Spleen (tissue), 11 donors: ENCODE data around the gene DISC1. TPM values are rescaled to one million over a fixed set of nuclear protein-coding genes. Genes with fewer than 3 reads are reported as not detected.

Experiments
- DNase-seq: peaks from one replicate; pipeline ENCODE4 v3.0.0-alpha.2; 2020
- H3K27ac ChIP-seq, 8 donors: fragments of 200-600 bp; sonication (generic) in 7 of 8; 1 replicate in 4 of 8; 2 replicates in 4 of 8; pipeline versions ENCODE4 v1.5.0 to v1.8.0; 2016 to 2021; ENCODE audit warnings: inconsistent platforms in 4 of 8, mild to moderate bottlenecking in 4 of 8, moderate library complexity in 1 of 8
- H3K27me3 ChIP-seq, 7 donors: fragments of 200-600 bp; sonication (generic) in 6 of 7; replicated peaks in 1 of 7; 1 replicate in 4 of 7; 2 replicates in 3 of 7; pipeline versions ENCODE4 v1.5.0 to v1.8.0; 2016 to 2021; ENCODE audit warnings: inconsistent platforms in 3 of 7, mild to moderate bottlenecking in 1 of 7
- H3K36me3 ChIP-seq, 6 donors: fragments of 200-600 bp; sonication (generic) in 5 of 6; 1 replicate in 4 of 6; 2 replicates in 2 of 6; pipeline versions ENCODE4 v1.5.0 to v1.8.0; 2016 to 2021; ENCODE audit warnings: inconsistent platforms in 2 of 6
- H3K4me1 ChIP-seq, 6 donors: fragments of 200-600 bp; sonication (generic) in 5 of 6; 1 replicate in 3 of 6; 2 replicates in 3 of 6; pipeline versions ENCODE4 v1.5.0 to v1.8.0; 2016 to 2021; ENCODE audit warnings: inconsistent platforms in 3 of 6
- H3K4me3 ChIP-seq, 8 donors: fragments of 200-600 bp; sonication (generic) in 7 of 8; 1 replicate in 4 of 8; 2 replicates in 4 of 8; pipeline versions ENCODE4 v1.5.0 to v1.8.0; 2016 to 2021; ENCODE audit warnings: inconsistent platforms in 4 of 8, mild to moderate bottlenecking in 4 of 8, moderate library complexity in 2 of 8
- H3K9me3 ChIP-seq, 8 donors: fragments of 200-600 bp; sonication (generic) in 7 of 8; 1 replicate in 4 of 8; 2 replicates in 4 of 8; pipeline versions ENCODE4 v1.5.0 to v1.8.0; 2016 to 2021; ENCODE audit warnings: inconsistent platforms in 4 of 8
- POLR2A ChIP-seq, 3 donors: fragments of 450-650 bp; IDR thresholded peaks; one replicate each; pipeline ENCODE4 v1.5.1; 2017; ENCODE audit warnings: antibody characterized with exemption in 3 of 3, mild to moderate bottlenecking in 1 of 3
- POLR2AphosphoS5 ChIP-seq, 3 donors: sonication (generic); formaldehyde crosslinking; IDR thresholded peaks; one replicate each; pipeline ENCODE4 v1.5.1; 2017; ENCODE audit warnings: antibody characterized with exemption in 3 of 3
- WGBS, 5 donors: extraction: QIAGEN DNeasy Blood & Tissue Kit in 3 of 5; methylation state at CpG; one replicate each; pipeline versions ENCODE4 v1.1.5 to v1.1.7; 2013 to 2018; 5-methylcytosine and 5-hydroxymethylcytosine counted together
- intact Hi-C: fragments of 100-400 bp; cut with DNase I; formaldehyde crosslinking; loops from one replicate; pipeline ENCODE4 v1.15.0; 2023; ENCODE audit warnings: low total_unique reads
- polyA plus RNA-seq, 3 donors: library from polyadenylated mRNA; stranded (reverse); fragments of 200-250 nt; gene quantifications; one replicate each; pipeline ENCODE4 v1.2.1, GENCODE V29; 2013
- total RNA-seq, 7 donors: library from RNA; depleted of rRNA in 3 of 7; stranded (reverse); fragments of >200 nt in 3 of 7; fragmentation: NEBNext Ultra II Directional in 4 of 7; extraction: Animal tissue kit (Norgen Biotek cat#: 25700) in 4 of 7; gene quantifications; one replicate each; pipeline versions ENCODE4 v1.1.0 to v1.2.1, GENCODE V29; 2016 to 2021
- TF ChIP-seq, protein P1 (sequence below), 11 experiments: fragments of 200-600 bp in 7 of 11; fragments of 450-650 bp in 4 of 11; sonication (generic) in 4 of 11; IDR thresholded peaks in 8 of 11; conservative IDR thresholded peaks in 3 of 11; 1 replicate in 7 of 11; 2 replicates in 4 of 11; pipeline versions ENCODE4 v1.4.0 to v1.8.0; 2016 to 2021; ENCODE audit warnings: antibody characterized with exemption in 11 of 11, inconsistent platforms in 4 of 11, mild to moderate bottlenecking in 1 of 11
- donor health status: healthy with polysubstance abuse.
- donor health status: DM: no; HTN: no; CAD: no; lungs with moderate emphysema.
- donor health status: DM: no; HTN: no; CAD: no.
- donor health status: Bipolar disorder and iron deficiency.
- donor health status: healthy.
- donor health status: DM: no; HTN: no; CAD: no.
- donor health status: DM: yes; HTN: yes; CAD: no.

Gene DISC1
- total and polyA plus RNA-seq, 10 donors: 0.89 to 36.4 (median 24.2) TPM

DNA sequence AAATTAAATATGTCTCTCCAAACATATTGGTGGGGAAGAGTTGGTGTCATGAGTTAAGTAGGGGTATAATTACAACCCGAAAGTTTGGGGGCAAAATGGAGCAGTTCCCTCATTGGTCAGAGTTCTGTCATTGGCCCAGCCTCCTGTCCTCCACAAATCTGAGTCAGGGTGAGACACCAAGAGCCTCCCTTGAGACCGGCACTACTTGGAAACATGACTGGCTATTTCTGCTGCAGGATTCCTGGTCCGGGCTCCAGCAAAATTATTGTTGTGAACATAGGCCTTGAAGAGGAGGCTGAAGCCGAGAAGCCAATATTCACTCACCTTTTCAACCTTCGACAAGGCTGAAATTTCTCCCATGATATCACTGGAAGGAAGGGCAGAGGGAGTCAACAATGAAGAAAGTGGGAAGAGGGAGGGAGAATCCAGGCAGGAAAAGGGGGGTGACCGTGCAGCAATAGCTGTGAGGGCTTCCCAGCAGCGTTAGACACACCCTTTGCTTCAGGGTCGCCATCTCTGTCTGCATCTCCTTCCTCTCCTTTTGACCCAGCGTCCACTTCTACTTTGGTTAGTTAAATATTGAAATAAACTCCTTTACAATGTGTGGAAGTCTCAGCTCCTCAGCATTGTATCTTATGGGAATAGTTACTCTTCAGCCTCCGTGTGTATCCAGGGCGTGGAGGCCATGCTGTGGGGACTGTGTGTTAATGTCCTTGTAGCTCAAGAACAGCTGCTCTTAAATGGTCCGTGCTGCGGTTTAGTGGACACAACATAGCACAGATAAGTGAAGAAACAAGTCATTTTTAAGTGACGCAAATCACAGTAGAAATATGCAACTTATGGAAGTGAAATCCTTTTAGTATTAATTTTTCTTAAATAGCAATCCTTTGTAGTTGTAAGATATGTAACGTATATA is 307.4 kb downstream of the DISC1 start:
- Histone ChIP-seq H3K36me3 (peaks cover 0 to 3% (median 0%) of the 10 kb centered on the region in 6 donors), H3K4me3 (no peak overlapping the region), H3K4me1 (peaks cover 0 to 29% (median 9%) of the 10 kb centered on the region in 6 donors), H3K27me3 (no peaks in the 10 kb centered on the region), H3K9me3 (peaks cover 3 to 16% (median 11%) of the 10 kb centered on the region in 8 donors), H3K27ac (no peak overlapping the region)
- intact Hi-C loops: no loop called here
- WGBS, 5 donors: 73 to 83% (median 76%) methylated on average over 15 of the region's 15 CpGs
- DNase-seq: no peak
- TF ChIP-seq, protein P1, sequence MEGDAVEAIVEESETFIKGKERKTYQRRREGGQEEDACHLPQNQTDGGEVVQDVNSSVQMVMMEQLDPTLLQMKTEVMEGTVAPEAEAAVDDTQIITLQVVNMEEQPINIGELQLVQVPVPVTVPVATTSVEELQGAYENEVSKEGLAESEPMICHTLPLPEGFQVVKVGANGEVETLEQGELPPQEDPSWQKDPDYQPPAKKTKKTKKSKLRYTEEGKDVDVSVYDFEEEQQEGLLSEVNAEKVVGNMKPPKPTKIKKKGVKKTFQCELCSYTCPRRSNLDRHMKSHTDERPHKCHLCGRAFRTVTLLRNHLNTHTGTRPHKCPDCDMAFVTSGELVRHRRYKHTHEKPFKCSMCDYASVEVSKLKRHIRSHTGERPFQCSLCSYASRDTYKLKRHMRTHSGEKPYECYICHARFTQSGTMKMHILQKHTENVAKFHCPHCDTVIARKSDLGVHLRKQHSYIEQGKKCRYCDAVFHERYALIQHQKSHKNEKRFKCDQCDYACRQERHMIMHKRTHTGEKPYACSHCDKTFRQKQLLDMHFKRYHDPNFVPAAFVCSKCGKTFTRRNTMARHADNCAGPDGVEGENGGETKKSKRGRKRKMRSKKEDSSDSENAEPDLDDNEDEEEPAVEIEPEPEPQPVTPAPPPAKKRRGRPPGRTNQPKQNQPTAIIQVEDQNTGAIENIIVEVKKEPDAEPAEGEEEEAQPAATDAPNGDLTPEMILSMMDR (IDR thresholded peaks at IDR 0.05 in 8 of 11, conservative IDR thresholded peaks at IDR 0.05 in 3 of 11): no peak
- no peak for TF ChIP-seq POLR2A (IDR thresholded peaks at IDR 0.05)

DNA sequence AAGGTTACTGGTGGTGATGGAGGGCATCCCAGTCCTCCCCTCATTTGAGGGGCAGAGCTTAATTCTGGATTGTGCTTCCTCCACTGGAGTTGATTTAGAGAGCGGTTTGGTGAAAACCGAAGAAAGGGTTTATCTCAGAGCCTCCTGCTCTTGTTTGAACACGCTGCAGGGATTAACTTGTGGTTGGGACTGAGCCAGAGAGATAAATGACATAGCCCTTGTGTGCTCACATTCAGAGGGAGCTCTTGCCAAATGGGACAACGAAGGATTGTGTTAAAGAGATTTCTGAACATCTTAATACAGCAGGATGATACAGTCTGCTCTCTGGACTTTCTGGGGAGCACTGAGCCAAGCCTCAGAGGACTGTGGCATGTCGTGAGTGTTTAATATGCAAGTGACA is 308.2 kb downstream of the DISC1 start:
- H3K4me1 ChIP-seq: peaks cover 0 to 23% (median 7%) of the 10 kb centered on the region in 6 donors
- no peak for DNase-seq
- TF ChIP-seq POLR2AphosphoS5 (IDR thresholded peaks at IDR 0.05) (no peak), POLR2A (IDR thresholded peaks at IDR 0.05) (no peak)
- TF ChIP-seq, protein P1 (IDR thresholded peaks at IDR 0.05 in 8 of 11, conservative IDR thresholded peaks at IDR 0.05 in 3 of 11): no peak
- 58 to 65% (median 62%) methylated on average over 4 to 5 of the region's 5 CpGs for WGBS, 5 donors
- H3K4me3 ChIP-seq: no peak overlapping the region
- peaks cover 0 to 3% (median 0%) of the 10 kb centered on the region in 6 donors for H3K36me3 ChIP-seq
- no peak overlapping the region for H3K27ac ChIP-seq
- H3K27me3 ChIP-seq: no peaks in the 10 kb centered on the region
- H3K9me3 ChIP-seq: peaks cover 3 to 16% (median 11%) of the 10 kb centered on the region in 8 donors
- intact Hi-C loops: no loop called here

DNA sequence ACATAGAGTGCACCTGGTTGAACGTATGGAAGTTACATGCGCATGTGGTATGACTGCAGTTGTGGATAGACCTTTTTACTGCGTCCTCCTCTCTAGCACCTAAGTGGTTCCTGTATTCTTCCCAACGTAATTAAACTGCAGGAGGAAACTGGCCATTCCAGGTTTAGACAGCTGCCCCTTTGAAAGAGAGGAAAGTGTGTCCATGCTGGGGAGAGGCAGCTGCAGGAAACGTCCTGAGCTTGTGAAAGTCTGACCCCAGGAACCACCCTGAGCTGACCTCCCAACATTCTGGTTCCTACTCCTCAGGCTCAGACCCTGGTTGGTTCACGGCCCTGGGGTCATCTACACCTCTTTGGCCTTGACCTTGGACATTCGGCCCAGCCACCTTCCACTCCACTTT is 309.3 kb downstream of the DISC1 start:
- WGBS, 5 donors: 72 to 85% (median 76%) methylated on average over 7 of the region's 7 CpGs
- H3K27me3 ChIP-seq: no peaks in the 10 kb centered on the region
- TF ChIP-seq, protein P1 (IDR thresholded peaks at IDR 0.05 in 8 of 11, conservative IDR thresholded peaks at IDR 0.05 in 3 of 11): no peak
- TF ChIP-seq POLR2AphosphoS5 (IDR thresholded peaks at IDR 0.05) (no peak), POLR2A (IDR thresholded peaks at IDR 0.05) (no peak)
- H3K4me3 ChIP-seq: no peak overlapping the region
- H3K9me3 ChIP-seq: peaks cover 3 to 16% (median 11%) of the 10 kb centered on the region in 8 donors
- no peak overlapping the region for H3K27ac ChIP-seq
- DNase-seq: no peak
- intact Hi-C loops: no loop called here
- peaks cover 0 to 12% (median 5%) of the 10 kb centered on the region in 6 donors for H3K4me1 ChIP-seq
- peaks cover 0 to 3% (median 0%) of the 10 kb centered on the region in 6 donors for H3K36me3 ChIP-seq
